Skeletal muscle satellite cell (primary cell): Measurements from ENCODE around the gene TIMP4.

ENCODE experiments used
- H3K27me3 ChIP-seq: 2 replicates; pipeline ENCODE4 v1.7.0; 2013; ENCODE audit warnings: low read length; ENCODE audit not compliant: control insufficient read depth, insufficient read depth
- H3K36me3 ChIP-seq: 2 replicates; pipeline ENCODE4 v1.7.0; 2013; ENCODE audit warnings: mild to moderate bottlenecking, control low read depth, low read length; ENCODE audit not compliant: insufficient read depth
- H3K4me1 ChIP-seq: 2 replicates; pipeline ENCODE4 v1.7.0; 2013; ENCODE audit warnings: low read length; ENCODE audit not compliant: control insufficient read depth, insufficient read depth
- H3K4me2 ChIP-seq: 2 replicates; pipeline ENCODE4 v1.7.0; 2013; ENCODE audit warnings: mild to moderate bottlenecking, low read length
- H3K4me3 ChIP-seq: 2 replicates; pipeline ENCODE4 v1.7.0; 2013; ENCODE audit warnings: low read length
- H3K9ac ChIP-seq: 2 replicates; pipeline ENCODE4 v1.7.0; 2013; ENCODE audit warnings: mild to moderate bottlenecking, low read depth, low read length, moderate library complexity
- H3K9me3 ChIP-seq: replicated peaks from 2 replicates; pipeline ENCODE4 v1.7.0; 2013; ENCODE audit warnings: mild to moderate bottlenecking, control low read depth, low read length

Gene TIMP4

DNA sequence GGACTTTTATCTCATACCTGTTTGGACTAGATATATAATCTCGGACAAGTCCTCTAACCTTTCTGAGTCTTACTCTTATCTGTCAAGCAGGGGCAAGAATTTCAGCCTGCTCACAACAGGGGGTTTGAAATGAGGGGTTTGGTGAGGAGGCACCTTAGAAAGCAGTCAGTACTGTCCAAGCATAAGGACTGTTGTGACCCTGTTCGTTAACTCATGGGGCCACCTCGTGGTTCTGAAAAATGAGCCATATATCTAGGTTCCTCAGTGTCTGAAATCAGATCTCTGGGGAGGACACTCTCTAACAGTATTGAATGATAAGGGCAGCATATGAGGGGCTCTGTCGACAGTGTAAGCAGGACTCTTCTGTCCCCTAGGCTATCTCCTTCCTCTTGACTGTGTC is 7.2 kb upstream of the TIMP4 start:
- Histone ChIP-seq H3K36me3 (no peaks in the 10 kb centered on the region), H3K9ac (no peak overlapping the region), H3K9me3 (no peaks in the 10 kb centered on the region), H3K4me3 (no peak overlapping the region), H3K27me3 (peaks cover 9% of the 10 kb centered on the region), H3K4me1 (no peaks in the 10 kb centered on the region), H3K4me2 (no peak overlapping the region)

DNA sequence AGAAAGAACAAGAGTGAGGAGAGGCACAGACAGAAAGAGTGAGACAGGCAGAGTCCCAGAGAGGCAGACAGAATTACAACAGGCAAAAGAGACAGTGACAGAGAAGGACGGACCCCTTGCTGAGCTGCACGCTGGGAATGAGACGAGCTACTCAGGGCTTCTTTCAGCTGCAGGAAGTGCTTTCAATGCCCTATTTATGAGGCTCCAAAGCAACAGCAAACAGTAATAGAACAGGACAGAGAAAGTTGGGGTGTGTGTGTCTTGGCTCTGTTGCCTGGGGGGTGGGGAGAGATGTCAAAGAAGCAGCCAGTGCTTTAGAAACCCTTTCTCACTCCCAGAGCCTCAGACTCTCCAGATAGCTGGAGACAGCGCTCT is 502 bp upstream of the TIMP4 start:
- peak overlapping the region; percentile 82 for H3K4me2 ChIP-seq
- H3K4me1 ChIP-seq, result peaks cover 24% of the 10 kb centered on the region
- H3K9ac ChIP-seq, result peak overlapping the region; percentile 50
- H3K27me3 ChIP-seq, result no peaks in the 10 kb centered on the region
- H3K36me3 ChIP-seq, result no peaks in the 10 kb centered on the region
- H3K4me3 ChIP-seq, result peak overlapping the region; percentile 61
- no peaks in the 10 kb centered on the region for H3K9me3 ChIP-seq

- peaks cover 24% of the 10 kb centered on the region for H3K4me1 ChIP-seq
- H3K4me2 ChIP-seq, result no peak overlapping the region
- no peaks in the 10 kb centered on the region for H3K9me3 ChIP-seq
- no peak overlapping the region for H3K9ac ChIP-seq
- H3K36me3 ChIP-seq, result no peaks in the 10 kb centered on the region
- no peaks in the 10 kb centered on the region for H3K27me3 ChIP-seq
- no peak overlapping the region for H3K4me3 ChIP-seq
Observed at GRCh38 chr3:12157026-12157425, 1.7 kb downstream of the TIMP4 start.

DNA sequence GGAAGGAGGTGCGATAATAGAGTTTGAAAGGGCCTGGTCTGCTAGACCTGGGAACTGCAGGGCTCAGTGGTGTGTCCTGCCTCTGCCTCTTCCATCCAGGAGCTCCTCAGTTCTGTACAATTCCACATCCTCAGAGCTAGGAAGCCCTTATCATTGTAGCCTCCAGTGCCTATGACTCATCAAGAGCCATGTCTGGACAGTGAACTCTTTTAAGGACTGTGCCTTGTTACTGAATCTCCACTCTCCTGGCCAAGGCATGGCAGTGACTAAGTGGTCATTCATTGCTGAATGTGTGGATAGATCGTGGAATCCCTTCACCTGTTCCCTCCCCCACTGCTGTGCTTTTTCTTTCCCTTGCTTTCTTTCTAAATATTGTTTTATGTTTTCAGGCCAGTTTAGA is 2.9 kb downstream of the TIMP4 start:
- H3K27me3 ChIP-seq, result no peaks in the 10 kb centered on the region
- no peak overlapping the region for H3K4me2 ChIP-seq
- H3K4me3 ChIP-seq, result no peak overlapping the region
- H3K9ac ChIP-seq, result no peak overlapping the region
- H3K36me3 ChIP-seq, result no peaks in the 10 kb centered on the region
- no peaks in the 10 kb centered on the region for H3K9me3 ChIP-seq
- peaks cover 24% of the 10 kb centered on the region for H3K4me1 ChIP-seq

DNA sequence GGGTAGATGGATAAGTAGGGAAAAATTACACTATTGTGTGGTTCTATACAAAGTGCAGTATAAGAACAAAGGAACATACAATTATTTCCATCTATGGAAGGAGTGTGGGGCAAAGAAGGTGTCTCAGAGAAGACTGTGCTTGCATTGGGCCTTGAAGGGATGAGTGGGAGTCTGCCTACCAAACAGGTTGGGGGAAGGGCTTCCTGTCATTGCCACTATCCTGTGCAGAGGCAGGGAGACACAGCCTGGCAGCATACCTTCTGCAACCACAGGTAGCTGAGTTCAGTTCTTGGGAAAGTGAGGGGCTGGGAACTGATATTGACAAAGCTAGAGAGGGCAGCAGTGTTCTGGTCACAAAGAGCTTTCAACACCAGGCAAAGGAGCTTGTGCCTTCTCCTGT is 3.4 kb downstream of the TIMP4 start:
- no peak overlapping the region for H3K4me3 ChIP-seq
- no peaks in the 10 kb centered on the region for H3K36me3 ChIP-seq
- no peak overlapping the region for H3K9ac ChIP-seq
- H3K4me1 ChIP-seq, result peaks cover 24% of the 10 kb centered on the region
- H3K27me3 ChIP-seq, result no peaks in the 10 kb centered on the region
- no peaks in the 10 kb centered on the region for H3K9me3 ChIP-seq
- H3K4me2 ChIP-seq, result no peak overlapping the region

DNA sequence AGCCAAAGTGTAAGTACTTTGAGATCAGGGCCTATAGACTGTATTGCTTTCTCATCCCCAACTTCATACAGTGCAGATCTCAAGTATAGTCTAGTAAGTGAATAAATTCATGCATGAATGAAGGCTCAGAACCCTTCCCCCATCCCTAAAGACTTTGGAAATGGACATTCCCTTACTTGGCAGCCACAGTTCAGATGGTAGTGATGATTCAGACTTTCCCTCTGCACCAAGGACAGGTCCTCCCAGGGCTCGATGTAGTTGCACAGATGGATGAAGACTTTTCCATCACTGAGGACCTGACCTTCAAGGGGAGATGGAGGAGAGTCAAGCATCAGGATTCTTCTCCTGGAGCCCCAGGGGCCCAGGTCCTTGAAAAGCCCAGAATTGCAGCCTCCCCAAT is 4.6 kb downstream of the TIMP4 start:
- Histone ChIP-seq H3K4me1 (peaks cover 21% of the 10 kb centered on the region), H3K4me3 (no peak overlapping the region), H3K36me3 (no peaks in the 10 kb centered on the region), H3K27me3 (no peaks in the 10 kb centered on the region), H3K4me2 (no peak overlapping the region), H3K9ac (no peak overlapping the region), H3K9me3 (no peaks in the 10 kb centered on the region)

DNA sequence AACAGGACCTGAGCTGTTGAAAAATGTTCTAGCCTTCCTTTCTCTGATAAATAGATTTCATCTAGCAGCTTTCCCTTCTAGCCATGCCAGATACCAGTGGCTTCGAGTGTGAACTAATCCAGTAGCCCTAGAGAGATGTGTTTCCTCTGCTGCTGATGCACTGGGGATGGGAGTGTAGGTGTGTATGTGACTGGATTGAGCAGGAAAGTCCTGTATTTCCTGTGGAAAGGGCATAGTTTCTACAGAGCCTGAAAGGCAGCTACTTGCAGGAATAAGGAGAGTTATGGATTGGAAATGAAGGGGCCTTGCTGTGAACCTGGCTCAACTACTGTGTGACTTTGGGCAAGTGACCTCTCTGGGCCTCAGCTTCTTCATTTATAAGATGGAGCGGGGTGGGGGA is 8.6 kb downstream of the TIMP4 start:
- Histone ChIP-seq H3K9ac (no peak overlapping the region), H3K4me1 (no peaks in the 10 kb centered on the region), H3K27me3 (no peaks in the 10 kb centered on the region), H3K9me3 (no peaks in the 10 kb centered on the region), H3K4me2 (no peak overlapping the region), H3K36me3 (no peaks in the 10 kb centered on the region), H3K4me3 (no peak overlapping the region)

GRCh38 chr3:12149029-12149428 is 9.7 kb downstream of the TIMP4 start:
- no peak overlapping the region for H3K4me2 ChIP-seq
- no peak overlapping the region for H3K4me3 ChIP-seq
- H3K9me3 ChIP-seq, result no peaks in the 10 kb centered on the region
- peaks cover 9% of the 10 kb centered on the region for H3K4me1 ChIP-seq
- H3K36me3 ChIP-seq, result no peaks in the 10 kb centered on the region
- no peak overlapping the region for H3K9ac ChIP-seq
- H3K27me3 ChIP-seq, result no peaks in the 10 kb centered on the region

DNA sequence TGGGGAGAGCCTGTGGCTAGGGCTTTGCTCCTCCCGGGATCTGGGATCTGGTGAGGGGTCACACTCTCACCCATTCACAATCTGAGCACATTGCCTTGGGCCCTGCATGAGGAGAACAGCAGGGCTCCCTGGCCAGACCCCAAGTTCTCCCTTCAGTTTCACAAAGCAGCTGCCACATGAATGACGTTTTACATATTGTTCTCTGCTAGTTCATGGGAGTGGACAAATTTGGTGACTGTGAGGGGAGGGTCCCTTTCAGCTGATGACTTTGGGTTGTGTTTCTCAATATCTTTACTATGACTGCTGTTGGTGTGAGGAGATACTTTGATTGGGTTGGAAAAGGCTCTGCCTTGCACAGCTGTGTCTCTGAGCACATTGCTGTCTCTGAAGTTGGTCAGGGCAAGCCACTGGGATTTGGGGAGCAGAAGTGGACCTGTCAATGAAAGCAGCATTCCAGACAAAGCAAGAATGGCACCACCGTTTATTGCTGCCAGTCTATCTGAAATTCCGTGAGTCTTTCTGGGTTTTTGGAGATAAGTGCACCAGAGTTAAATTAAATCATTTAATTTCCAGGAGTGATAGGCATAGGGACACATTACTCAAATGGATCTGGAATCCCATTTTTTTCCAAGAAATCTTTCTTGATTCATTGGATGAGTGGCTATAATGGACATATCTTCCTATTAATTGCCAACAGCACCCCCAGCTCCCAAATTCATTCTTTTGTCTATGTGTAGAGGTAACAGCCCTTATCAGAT is 10.3 kb downstream of the TIMP4 start:
- H3K4me2 ChIP-seq, result no peak overlapping the region
- H3K27me3 ChIP-seq, result no peaks in the 10 kb centered on the region
- H3K36me3 ChIP-seq, result no peaks in the 10 kb centered on the region
- no peaks in the 10 kb centered on the region for H3K9me3 ChIP-seq
- H3K4me1 ChIP-seq, result peaks cover 16% of the 10 kb centered on the region
- no peak overlapping the region for H3K4me3 ChIP-seq
- no peak overlapping the region for H3K9ac ChIP-seq

DNA sequence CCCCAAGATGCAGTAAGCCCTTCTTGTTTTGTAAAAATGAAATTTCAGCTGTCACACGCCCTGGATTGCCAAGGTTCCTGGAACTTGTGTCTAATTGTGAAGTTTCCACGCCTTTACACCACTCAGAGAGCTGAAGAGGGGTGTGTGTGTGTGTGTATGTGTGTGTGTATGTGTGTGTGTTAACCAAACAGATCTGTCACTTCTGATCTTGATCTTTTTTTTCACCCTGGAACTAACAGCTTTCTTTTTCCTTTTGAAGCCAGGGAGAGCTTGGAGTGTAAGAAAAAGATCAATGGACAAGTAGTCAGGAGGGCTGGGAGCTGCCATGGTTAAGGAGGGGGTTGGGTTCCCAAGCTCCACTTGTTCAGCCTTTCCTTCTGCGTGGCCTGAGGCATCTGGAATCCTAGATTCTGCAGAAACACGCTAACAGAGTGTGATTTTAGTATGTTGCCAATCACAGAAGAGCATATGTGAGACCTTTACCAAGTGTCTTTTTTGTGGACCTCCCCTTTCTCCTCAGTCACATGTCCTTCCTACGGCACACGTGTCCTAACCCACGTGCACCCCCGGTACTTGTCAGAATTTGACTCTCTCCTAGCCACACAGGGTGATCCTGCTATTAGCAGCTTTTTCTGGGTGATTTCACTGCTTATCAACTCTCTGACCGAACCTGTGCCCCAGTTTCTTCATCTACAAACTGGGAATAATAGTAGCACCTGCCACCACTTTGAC is 11.5 kb downstream of the TIMP4 start:
- no peaks in the 10 kb centered on the region for H3K9me3 ChIP-seq
- H3K36me3 ChIP-seq, result no peaks in the 10 kb centered on the region
- no peak overlapping the region for H3K9ac ChIP-seq
- H3K4me2 ChIP-seq, result no peak overlapping the region
- H3K27me3 ChIP-seq, result no peaks in the 10 kb centered on the region
- H3K4me1 ChIP-seq, result peaks cover 18% of the 10 kb centered on the region
- H3K4me3 ChIP-seq, result no peak overlapping the region

- H3K36me3 ChIP-seq, result no peaks in the 10 kb centered on the region
Observed at GRCh38 chr3:12143949-12144504, 14.7 kb downstream of the TIMP4 start.

More at GRCh38 chr3:12143949-12144504, 14.7 kb downstream of the TIMP4 start:
- peak overlapping the region; percentile 55 for H3K9ac ChIP-seq
- H3K4me3 ChIP-seq, result peak overlapping the region; percentile 48
- no peaks in the 10 kb centered on the region for H3K27me3 ChIP-seq
- no peaks in the 10 kb centered on the region for H3K9me3 ChIP-seq
- H3K4me1 ChIP-seq, result peaks cover 18% of the 10 kb centered on the region
- H3K4me2 ChIP-seq, result peak overlapping the region; percentile 70
